Gastroesophageal sphincter (tissue), 3 donors: ENCODE data around the gene MYO1C.
"Not testable (repeated sequence)": the region's sequence is repeated elsewhere in the genome, so short reads cannot be mapped to it uniquely, and the experiment has no call there.

Source experiments
- CTCF ChIP-seq, 4 experiments: fragments of 200-600 bp in 2 of 4; fragments of 450-650 bp in 2 of 4; sonication (generic) in 1 of 4; IDR thresholded peaks; one replicate each; pipeline ENCODE4 v1.5.1; 2017 to 2019; ENCODE audit warnings: antibody characterized with exemption in 4 of 4, mild to moderate bottlenecking in 2 of 4, moderate library complexity in 2 of 4
- EP300 ChIP-seq: sonication (generic); formaldehyde crosslinking; IDR thresholded peaks from one replicate; pipeline ENCODE4 v1.6.1; 2017; ENCODE audit warnings: antibody characterized with exemption, mild to moderate bottlenecking
- POLR2A ChIP-seq, 2 donors: fragments of 450-650 bp; IDR thresholded peaks; one replicate each; pipeline ENCODE4 v1.6.1; 2017; ENCODE audit warnings: antibody characterized with exemption in 2 of 2, mild to moderate bottlenecking in 2 of 2, moderate library complexity in 1 of 2

GRCh38 chr17:1445695-1446094 is 46.8 kb downstream of the MYO1C start:
- not testable (repeated sequence) for TF ChIP-seq EP300; POLR2A (IDR thresholded peaks at IDR 0.05); CTCF (IDR thresholded peaks at IDR 0.05)
